NCI-H82 (cell line): ENCODE measurements around the gene RAC3.

Experiments used
- DNase-seq: peaks from one replicate; lab custom pipeline; 2025; lab: John Stamatoyannopoulos, UW

Gene RAC3

GRCh38 chr17:81999587-81999975, 31.9 kb upstream of the RAC3 start:
- DNase-seq: no peak

GRCh38 chr17:81999976-82000802, 31.3 kb upstream of the RAC3 start:
- DNase-seq: no peak

- DNase-seq: peak; percentile 61
Measured at GRCh38 chr17:82000803-82001570, 30.5 kb upstream of the RAC3 start.

- no peak for DNase-seq
Measured at GRCh38 chr17:82001571-82002056, 29.9 kb upstream of the RAC3 start.

GRCh38 chr17:82003411-82004381, 27.8 kb upstream of the RAC3 start:
- DNase-seq: no peak

- no peak for DNase-seq
Measured at GRCh38 chr17:82004517-82005455, 26.7 kb upstream of the RAC3 start.

- no peak for DNase-seq
Measured at GRCh38 chr17:82005701-82006348, 25.7 kb upstream of the RAC3 start.

GRCh38 chr17:82006468-82007227, 24.8 kb upstream of the RAC3 start:
- DNase-seq: no peak

- DNase-seq: no peak
Measured at GRCh38 chr17:82007228-82007494, 24.3 kb upstream of the RAC3 start.

GRCh38 chr17:82007495-82008257, 23.8 kb upstream of the RAC3 start:
- no peak for DNase-seq

- no peak for DNase-seq
Measured at GRCh38 chr17:82008258-82008940, 23.1 kb upstream of the RAC3 start.

GRCh38 chr17:82008941-82009405, 22.5 kb upstream of the RAC3 start:
- no peak for DNase-seq

GRCh38 chr17:82009413-82009812, 22.1 kb upstream of the RAC3 start:
- DNase-seq: no peak

GRCh38 chr17:82010575-82011525, 20.6 kb upstream of the RAC3 start:
- DNase-seq: no peak

GRCh38 chr17:82011617-82012187, 19.8 kb upstream of the RAC3 start:
- no peak for DNase-seq

GRCh38 chr17:82012261-82012639, 19.2 kb upstream of the RAC3 start:
- no peak for DNase-seq
